ENCODE measurements around the gene SLCO4C1. TPM values are rescaled to one million over a fixed set of nuclear protein-coding genes. Genes with fewer than 3 reads are reported as not detected.
"Not testable (repeated sequence)": the region's sequence is repeated elsewhere in the genome, so short reads cannot be mapped to it uniquely, and the experiment has no call there.

Gene SLCO4C1, protein sequence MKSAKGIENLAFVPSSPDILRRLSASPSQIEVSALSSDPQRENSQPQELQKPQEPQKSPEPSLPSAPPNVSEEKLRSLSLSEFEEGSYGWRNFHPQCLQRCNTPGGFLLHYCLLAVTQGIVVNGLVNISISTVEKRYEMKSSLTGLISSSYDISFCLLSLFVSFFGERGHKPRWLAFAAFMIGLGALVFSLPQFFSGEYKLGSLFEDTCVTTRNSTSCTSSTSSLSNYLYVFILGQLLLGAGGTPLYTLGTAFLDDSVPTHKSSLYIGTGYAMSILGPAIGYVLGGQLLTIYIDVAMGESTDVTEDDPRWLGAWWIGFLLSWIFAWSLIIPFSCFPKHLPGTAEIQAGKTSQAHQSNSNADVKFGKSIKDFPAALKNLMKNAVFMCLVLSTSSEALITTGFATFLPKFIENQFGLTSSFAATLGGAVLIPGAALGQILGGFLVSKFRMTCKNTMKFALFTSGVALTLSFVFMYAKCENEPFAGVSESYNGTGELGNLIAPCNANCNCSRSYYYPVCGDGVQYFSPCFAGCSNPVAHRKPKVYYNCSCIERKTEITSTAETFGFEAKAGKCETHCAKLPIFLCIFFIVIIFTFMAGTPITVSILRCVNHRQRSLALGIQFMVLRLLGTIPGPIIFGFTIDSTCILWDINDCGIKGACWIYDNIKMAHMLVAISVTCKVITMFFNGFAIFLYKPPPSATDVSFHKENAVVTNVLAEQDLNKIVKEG
- total RNA-seq (1 to 10 TPM in 1 of 2 donors, under 1 TPM in 1; 0.39 to 1.7 TPM), polyA plus RNA-seq (ENCODE audit: insufficient read length in 2 of 2) (under 1 TPM; 0.38 to 0.44 TPM)
- long read RNA-seq, donor 1, result 0 reads
- long read RNA-seq, donor 2, result 0 reads
- long read RNA-seq, donor 3, result 0 reads
- long read RNA-seq, donor 4, result 0 reads

GRCh38 chr5:102296178-102296817, at the start of gene SLCO4C1:
TSS of gene SLCO4C1 (minus strand) at chr5:102296284. CDS start at chr5:102296262, 22 bp downstream.
- Histone ChIP-seq H3K36me3 (ENCODE audit: control insufficient read depth, insufficient read depth, low read length) (no peaks in the 10 kb centered on the region), H3K4me1 (ENCODE audit: control insufficient read depth, insufficient read depth, low read length) (peaks cover 12% of the 10 kb centered on the region), H3K9me3 (ENCODE audit: control insufficient read depth, insufficient read depth, low read length) (no peaks in the 10 kb centered on the region), H3K27ac (ENCODE audit: low read depth, low read length) (no peak within 1 kb of the TSS), H3K27me3 (ENCODE audit: control insufficient read depth, insufficient read depth, low read length) (peaks cover 7% of the 10 kb centered on the region), H3K4me3 (ENCODE audit: low read depth, low read length) (peak within 1 kb of the TSS; percentile 55)
- WGBS (ENCODE audit: insufficient coverage), result 2% methylated on average over 42 of the region's 42 CpGs
- peak; percentile 33 to 92 (median 44) for DNase-seq (ENCODE audit: low read depth in 4 of 6, low spot score in 6 of 6)

DNA sequence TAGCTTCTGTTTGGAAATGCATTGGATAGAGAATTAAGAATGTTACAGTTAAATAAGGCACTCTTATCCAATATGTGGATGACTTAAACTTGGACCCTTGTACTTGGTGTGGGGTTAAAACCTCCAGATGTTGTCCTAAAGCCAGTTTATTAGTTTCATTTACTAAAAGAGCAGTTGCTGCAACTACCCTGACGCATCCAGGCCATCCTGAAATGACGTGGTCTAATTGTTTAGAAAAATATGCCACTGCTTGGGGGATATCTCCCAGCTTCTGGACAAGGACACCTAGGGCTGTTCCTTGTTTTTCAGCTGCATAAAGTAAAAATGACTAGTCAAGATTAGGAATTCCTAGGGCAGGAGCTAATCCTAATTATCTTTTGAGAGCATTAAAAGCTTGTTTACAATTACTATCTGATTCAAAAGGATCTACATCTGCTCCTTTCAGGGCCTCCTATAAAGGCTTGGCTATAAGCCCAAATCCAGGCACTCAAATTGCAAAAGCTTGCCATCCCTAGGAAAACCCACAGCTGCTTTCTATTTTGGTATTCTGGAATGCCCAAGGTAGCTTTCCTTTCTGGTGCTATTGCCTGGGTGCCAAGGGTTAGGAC, 45.7 kb upstream of the SLCO4C1 start:
- Histone ChIP-seq H3K27ac (ENCODE audit: low read depth, low read length) (no peak overlapping the region), H3K4me3 (ENCODE audit: low read depth, low read length) (no peak overlapping the region), H3K36me3 (ENCODE audit: control insufficient read depth, insufficient read depth, low read length) (no peaks in the 10 kb centered on the region), H3K27me3 (ENCODE audit: control insufficient read depth, insufficient read depth, low read length) (no peaks in the 10 kb centered on the region), H3K9me3 (ENCODE audit: control insufficient read depth, insufficient read depth, low read length) (no peaks in the 10 kb centered on the region), H3K4me1 (ENCODE audit: control insufficient read depth, insufficient read depth, low read length) (no peaks in the 10 kb centered on the region)
- 50% methylated on average over 2 of the region's 2 CpGs for WGBS (ENCODE audit: insufficient coverage)
- peak in 3 of 6 donors; percentile 2 to 63 (median 61) for DNase-seq (ENCODE audit: low read depth in 4 of 6, low spot score in 6 of 6)

DNA sequence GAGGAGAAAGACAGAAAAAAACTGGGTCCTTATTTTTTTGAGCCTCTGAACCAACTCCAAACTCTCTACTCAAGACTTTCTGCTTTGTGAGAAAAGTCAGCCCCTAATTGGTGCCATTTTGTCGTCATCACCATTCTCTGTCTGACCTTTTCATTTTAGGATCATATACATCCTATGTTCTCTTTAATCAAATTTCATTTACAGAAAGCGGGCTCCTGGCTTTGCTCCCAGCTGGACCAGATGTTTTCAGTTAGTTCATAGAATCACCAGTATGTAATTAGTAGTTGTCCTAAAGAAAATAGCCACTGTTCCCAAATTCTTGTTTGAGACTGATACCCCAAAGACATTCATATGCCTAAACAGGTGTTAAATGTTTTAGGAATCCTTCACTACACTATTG, 28.6 kb upstream of the SLCO4C1 start:
- H3K36me3 ChIP-seq (ENCODE audit: control insufficient read depth, insufficient read depth, low read length), result no peaks in the 10 kb centered on the region
- H3K27me3 ChIP-seq (ENCODE audit: control insufficient read depth, insufficient read depth, low read length), result no peaks in the 10 kb centered on the region
- H3K4me3 ChIP-seq (ENCODE audit: low read depth, low read length), result no peak overlapping the region
- H3K9me3 ChIP-seq (ENCODE audit: control insufficient read depth, insufficient read depth, low read length), result no peaks in the 10 kb centered on the region
- no peak for DNase-seq (ENCODE audit: low read depth in 4 of 6, low spot score in 6 of 6)
- WGBS (ENCODE audit: insufficient coverage), result 89% methylated on average over 1 of the region's 2 CpGs
- no peak overlapping the region for H3K27ac ChIP-seq (ENCODE audit: low read depth, low read length)
- H3K4me1 ChIP-seq (ENCODE audit: control insufficient read depth, insufficient read depth, low read length), result no peaks in the 10 kb centered on the region

GRCh38 chr5:102318801-102319200, 22.7 kb upstream of the SLCO4C1 start:
- H3K36me3 ChIP-seq (ENCODE audit: control insufficient read depth, insufficient read depth, low read length), result not testable (repeated sequence)
- WGBS (ENCODE audit: insufficient coverage), result 92% methylated on average over 2 of the region's 4 CpGs

DNA sequence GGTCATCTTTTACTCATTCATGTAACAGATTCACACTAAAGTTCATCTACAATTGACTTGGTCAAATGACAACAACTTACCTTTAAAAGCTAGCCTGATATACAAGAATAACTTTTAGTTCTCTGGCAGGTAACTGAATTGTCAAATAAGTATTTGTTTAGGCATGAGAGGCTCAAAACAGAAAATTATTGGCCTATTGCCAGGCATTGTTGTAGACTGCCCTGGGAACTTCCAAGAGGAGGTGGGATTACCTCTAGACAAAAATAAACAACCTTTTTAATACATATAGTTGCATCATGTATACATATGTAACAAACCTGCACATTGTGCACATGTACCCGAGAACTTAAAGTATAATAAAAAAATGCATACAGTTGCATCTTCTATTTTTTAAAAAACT, 18.2 kb upstream of the SLCO4C1 start:
- no peaks in the 10 kb centered on the region for H3K27me3 ChIP-seq (ENCODE audit: control insufficient read depth, insufficient read depth, low read length)
- no peaks in the 10 kb centered on the region for H3K9me3 ChIP-seq (ENCODE audit: control insufficient read depth, insufficient read depth, low read length)
- H3K4me3 ChIP-seq (ENCODE audit: low read depth, low read length), result no peak overlapping the region
- H3K27ac ChIP-seq (ENCODE audit: low read depth, low read length), result no peak overlapping the region
- no peak for DNase-seq (ENCODE audit: low read depth in 4 of 6, low spot score in 6 of 6)
- no peaks in the 10 kb centered on the region for H3K4me1 ChIP-seq (ENCODE audit: control insufficient read depth, insufficient read depth, low read length)
- WGBS (ENCODE audit: insufficient coverage), result no CpG with 5 or more reads among the region's 1 CpG
- no peaks in the 10 kb centered on the region for H3K36me3 ChIP-seq (ENCODE audit: control insufficient read depth, insufficient read depth, low read length)

More at GRCh38 chr5:102318801-102319200, 22.7 kb upstream of the SLCO4C1 start:
- not testable (repeated sequence) for H3K27ac ChIP-seq (ENCODE audit: low read depth, low read length); DNase-seq (ENCODE audit: low read depth in 4 of 6, low spot score in 6 of 6); H3K27me3 ChIP-seq (ENCODE audit: control insufficient read depth, insufficient read depth, low read length); H3K4me1 ChIP-seq (ENCODE audit: control insufficient read depth, insufficient read depth, low read length); H3K4me3 ChIP-seq (ENCODE audit: low read depth, low read length); H3K9me3 ChIP-seq (ENCODE audit: control insufficient read depth, insufficient read depth, low read length)

DNA sequence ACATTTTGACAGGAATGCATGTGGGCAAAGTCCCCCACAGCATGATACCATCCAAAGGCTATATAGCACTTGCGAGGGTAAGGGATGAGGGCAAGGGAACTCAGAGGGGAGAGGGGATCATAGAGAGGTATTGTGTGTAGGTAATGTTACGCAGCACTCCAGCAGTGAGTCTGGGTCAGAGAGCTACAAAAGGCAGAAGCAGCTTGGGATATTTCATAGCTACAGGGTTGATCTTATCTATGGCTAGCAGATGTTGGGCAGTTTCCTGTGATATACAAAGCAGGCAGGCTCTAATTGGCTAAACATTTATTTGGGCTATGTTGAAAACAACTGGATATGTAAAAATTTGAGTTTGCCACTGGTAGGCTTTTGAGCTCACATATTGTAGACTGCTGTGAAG, 17.8 kb upstream of the SLCO4C1 start:
- H3K36me3 ChIP-seq (ENCODE audit: control insufficient read depth, insufficient read depth, low read length), result no peaks in the 10 kb centered on the region
- no peaks in the 10 kb centered on the region for H3K27me3 ChIP-seq (ENCODE audit: control insufficient read depth, insufficient read depth, low read length)
- H3K27ac ChIP-seq (ENCODE audit: low read depth, low read length), result no peak overlapping the region
- no peak for DNase-seq (ENCODE audit: low read depth in 4 of 6, low spot score in 6 of 6)
- no peaks in the 10 kb centered on the region for H3K4me1 ChIP-seq (ENCODE audit: control insufficient read depth, insufficient read depth, low read length)
- no peaks in the 10 kb centered on the region for H3K9me3 ChIP-seq (ENCODE audit: control insufficient read depth, insufficient read depth, low read length)
- 100% methylated on average over 1 of the region's 2 CpGs for WGBS (ENCODE audit: insufficient coverage)
- no peak overlapping the region for H3K4me3 ChIP-seq (ENCODE audit: low read depth, low read length)

- Histone ChIP-seq H3K36me3 (ENCODE audit: control insufficient read depth, insufficient read depth, low read length) (no peaks in the 10 kb centered on the region), H3K4me3 (ENCODE audit: low read depth, low read length) (no peak overlapping the region), H3K27ac (ENCODE audit: low read depth, low read length) (no peak overlapping the region), H3K9me3 (ENCODE audit: control insufficient read depth, insufficient read depth, low read length) (no peaks in the 10 kb centered on the region), H3K4me1 (ENCODE audit: control insufficient read depth, insufficient read depth, low read length) (no peaks in the 10 kb centered on the region), H3K27me3 (ENCODE audit: control insufficient read depth, insufficient read depth, low read length) (no peaks in the 10 kb centered on the region)
- 40% methylated on average over 1 of the region's 5 CpGs for WGBS (ENCODE audit: insufficient coverage)
- DNase-seq (ENCODE audit: low read depth in 4 of 6, low spot score in 6 of 6), result no peak
Measured at GRCh38 chr5:102312586-102313370, 16.7 kb upstream of the SLCO4C1 start.

DNA sequence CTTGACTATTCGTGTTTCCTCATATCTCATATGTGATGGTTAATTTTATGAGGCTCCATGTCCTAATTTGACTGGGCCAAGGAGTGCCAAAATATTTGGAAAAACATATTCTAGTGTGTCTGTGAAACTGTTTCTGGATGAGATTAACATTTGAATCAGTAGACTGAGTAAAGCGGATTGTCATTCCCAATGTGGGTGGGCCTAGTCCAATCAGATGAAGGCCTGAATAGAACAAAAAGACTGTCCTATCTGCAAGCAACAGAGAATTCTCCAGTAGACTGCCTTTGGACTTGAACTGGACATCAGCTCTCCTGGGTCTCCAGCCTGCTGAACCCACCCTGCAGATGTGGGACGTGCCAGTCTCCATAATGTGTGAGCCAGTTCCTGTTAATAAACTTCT, 13.5 kb upstream of the SLCO4C1 start:
- Histone ChIP-seq H3K4me1 (ENCODE audit: control insufficient read depth, insufficient read depth, low read length) (no peaks in the 10 kb centered on the region), H3K9me3 (ENCODE audit: control insufficient read depth, insufficient read depth, low read length) (no peaks in the 10 kb centered on the region), H3K4me3 (ENCODE audit: low read depth, low read length) (no peak overlapping the region), H3K36me3 (ENCODE audit: control insufficient read depth, insufficient read depth, low read length) (no peaks in the 10 kb centered on the region), H3K27ac (ENCODE audit: low read depth, low read length) (no peak overlapping the region), H3K27me3 (ENCODE audit: control insufficient read depth, insufficient read depth, low read length) (no peaks in the 10 kb centered on the region)
- 100% methylated on average over 1 of the region's 3 CpGs for WGBS (ENCODE audit: insufficient coverage)
- no peak for DNase-seq (ENCODE audit: low read depth in 4 of 6, low spot score in 6 of 6)

- no peaks in the 10 kb centered on the region for H3K4me1 ChIP-seq (ENCODE audit: control insufficient read depth, insufficient read depth, low read length)
- no peak overlapping the region for H3K27ac ChIP-seq (ENCODE audit: low read depth, low read length)
- no peaks in the 10 kb centered on the region for H3K36me3 ChIP-seq (ENCODE audit: control insufficient read depth, insufficient read depth, low read length)
- DNase-seq (ENCODE audit: low read depth in 4 of 6, low spot score in 6 of 6), result peak in 1 of 6 donors; percentile 2
- H3K4me3 ChIP-seq (ENCODE audit: low read depth, low read length), result no peak overlapping the region
- no peaks in the 10 kb centered on the region for H3K27me3 ChIP-seq (ENCODE audit: control insufficient read depth, insufficient read depth, low read length)
- no peaks in the 10 kb centered on the region for H3K9me3 ChIP-seq (ENCODE audit: control insufficient read depth, insufficient read depth, low read length)
Measured at GRCh38 chr5:102307232-102307631, 11.1 kb upstream of the SLCO4C1 start.
